NB4 (cell line): ENCODE data around the gene ALB.

Experiments used
- MYC ChIP-seq: IDR thresholded peaks from 2 replicates; pipeline ENCODE4 v1.6.1; 2011; ENCODE audit warnings: low read depth, low read length
- POLR2A ChIP-seq: IDR thresholded peaks from 2 replicates; pipeline ENCODE4 v1.6.1; 2011; ENCODE audit warnings: mild to moderate bottlenecking; ENCODE audit not compliant: insufficient read length; ENCODE audit errors: extremely low read depth
- TF ChIP-seq, protein P1 (sequence below): IDR thresholded peaks from one replicate; pipeline ENCODE4 v1.5.1; 2012; ENCODE audit warnings: low read depth, low read length

DNA sequence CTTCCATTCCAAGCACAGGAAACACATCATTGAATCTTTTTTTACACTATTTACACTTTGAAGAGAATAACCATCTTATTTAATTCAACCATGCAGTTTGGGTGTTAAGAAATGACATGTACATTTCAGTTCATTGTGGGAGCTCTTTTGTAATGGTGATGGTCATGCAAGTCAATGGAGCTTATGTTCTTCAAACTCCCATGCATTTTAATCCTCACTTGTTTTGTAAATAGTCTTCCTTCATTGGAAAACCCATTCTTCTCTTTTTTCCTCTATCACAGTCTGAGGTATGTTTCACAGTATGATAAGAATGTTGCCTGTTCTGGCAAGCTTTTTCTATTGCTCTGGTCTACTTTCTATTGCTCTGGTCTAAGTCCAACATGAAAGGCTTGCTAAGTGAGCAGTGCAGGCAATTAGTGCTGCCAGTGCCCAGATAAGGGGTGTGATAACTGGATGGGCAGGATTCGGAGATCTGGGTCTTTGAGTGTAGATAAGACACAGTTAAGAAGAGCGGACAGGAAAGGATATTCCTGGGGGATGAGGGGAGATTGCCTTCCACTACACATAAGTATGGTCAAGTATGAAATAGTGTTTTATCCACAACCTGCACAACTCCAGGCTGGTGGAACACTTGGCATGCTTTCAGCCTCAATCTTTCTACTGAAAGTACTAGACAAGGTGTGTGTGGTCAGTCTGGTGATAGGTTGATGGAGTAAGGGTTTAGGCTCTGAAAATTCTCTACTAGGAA, 49.0 kb downstream of the ALB start:
- TF ChIP-seq, protein P1, sequence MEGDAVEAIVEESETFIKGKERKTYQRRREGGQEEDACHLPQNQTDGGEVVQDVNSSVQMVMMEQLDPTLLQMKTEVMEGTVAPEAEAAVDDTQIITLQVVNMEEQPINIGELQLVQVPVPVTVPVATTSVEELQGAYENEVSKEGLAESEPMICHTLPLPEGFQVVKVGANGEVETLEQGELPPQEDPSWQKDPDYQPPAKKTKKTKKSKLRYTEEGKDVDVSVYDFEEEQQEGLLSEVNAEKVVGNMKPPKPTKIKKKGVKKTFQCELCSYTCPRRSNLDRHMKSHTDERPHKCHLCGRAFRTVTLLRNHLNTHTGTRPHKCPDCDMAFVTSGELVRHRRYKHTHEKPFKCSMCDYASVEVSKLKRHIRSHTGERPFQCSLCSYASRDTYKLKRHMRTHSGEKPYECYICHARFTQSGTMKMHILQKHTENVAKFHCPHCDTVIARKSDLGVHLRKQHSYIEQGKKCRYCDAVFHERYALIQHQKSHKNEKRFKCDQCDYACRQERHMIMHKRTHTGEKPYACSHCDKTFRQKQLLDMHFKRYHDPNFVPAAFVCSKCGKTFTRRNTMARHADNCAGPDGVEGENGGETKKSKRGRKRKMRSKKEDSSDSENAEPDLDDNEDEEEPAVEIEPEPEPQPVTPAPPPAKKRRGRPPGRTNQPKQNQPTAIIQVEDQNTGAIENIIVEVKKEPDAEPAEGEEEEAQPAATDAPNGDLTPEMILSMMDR, result no peak
- TF ChIP-seq POLR2A, result no peak
- TF ChIP-seq MYC, result no peak
